Mucosa of gallbladder (tissue), 1 donor: ENCODE results near the gene VN1R2. TPM values are rescaled to one million over a fixed set of nuclear protein-coding genes. Genes with fewer than 3 reads are reported as not detected.
"Not testable (repeated sequence)": the region's sequence is repeated elsewhere in the genome, so short reads cannot be mapped to it uniquely, and the experiment has no call there.

Experiments
- DNase-seq: peaks from one replicate; pipeline ENCODE4 v3.0.0-alpha.2; 2020; ENCODE audit warnings: low spot score
- total RNA-seq: library from RNA; stranded (reverse); gene quantifications from one replicate; pipeline ENCODE4 v1.2.1, GENCODE V29; 2021
- donor health status: DM: no; HTN: no; CAD: no.

VN1R2 gene
- total RNA-seq: not detected

- not testable (repeated sequence) for DNase-seq
These were observed at the start of gene VN1R2 for GRCh38 chr19:53257715-53258342. Gene VN1R2, plus strand, starts transcription at chr19:53258292. Its CDS starts 84 bp downstream, at chr19:53258376.

- DNase-seq: not testable (repeated sequence)
These were observed 46.5 kb upstream of the VN1R2 start for GRCh38 chr19:53211554-53211953.

DNA sequence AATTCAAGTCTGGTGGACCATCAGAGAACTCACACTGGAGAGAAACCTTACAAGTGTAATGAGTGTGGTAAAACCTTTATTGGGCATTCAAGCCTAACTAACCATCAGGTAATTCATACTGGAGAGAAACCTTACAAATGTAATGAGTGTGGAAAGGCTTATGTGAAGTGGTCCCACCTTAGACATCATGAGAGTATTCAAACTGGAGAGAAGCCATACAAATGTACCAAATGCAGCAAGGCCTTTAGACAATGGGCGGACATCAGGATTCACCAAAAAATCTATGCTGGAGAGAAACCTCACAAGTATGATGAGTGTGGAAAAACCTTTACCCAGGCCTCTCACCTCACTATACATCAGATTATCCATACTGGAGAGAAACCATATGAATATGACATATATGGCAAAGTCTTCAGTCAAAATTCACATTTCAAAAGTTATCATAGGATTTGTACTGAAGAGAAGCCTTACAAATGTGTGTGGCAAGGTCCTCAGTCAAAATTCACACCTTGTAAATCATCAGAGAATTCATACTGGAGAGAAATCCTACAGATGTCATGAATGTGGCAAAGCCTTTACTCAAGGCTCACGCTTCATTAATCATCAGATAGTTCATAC lies 45.3 kb upstream of the VN1R2 start:
- DNase-seq: no peak

GRCh38 chr19:53222716-53223115 lies 35.4 kb upstream of the VN1R2 start:
- not testable (repeated sequence) for DNase-seq

DNA sequence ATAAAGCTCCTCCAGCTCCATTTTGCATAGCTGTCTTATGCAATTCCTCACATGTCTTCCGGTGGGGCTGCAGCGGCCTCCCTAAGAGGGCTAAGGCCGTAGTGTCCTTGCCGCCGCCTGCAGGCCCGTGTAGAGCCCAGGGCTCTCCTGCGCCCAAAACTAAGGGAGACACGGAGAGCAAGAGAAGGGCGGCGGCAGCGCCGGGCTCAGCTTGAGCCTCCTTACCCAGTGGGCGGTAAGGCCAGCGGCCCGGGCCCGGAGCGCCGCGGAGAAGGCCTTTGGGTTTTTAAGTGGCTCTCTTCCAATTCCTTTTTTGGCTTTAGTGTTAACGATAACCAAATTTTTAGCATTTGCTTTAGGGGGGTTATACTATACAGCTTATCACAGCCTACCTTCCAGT lies 33.5 kb upstream of the VN1R2 start:
- DNase-seq: no peak

DNA sequence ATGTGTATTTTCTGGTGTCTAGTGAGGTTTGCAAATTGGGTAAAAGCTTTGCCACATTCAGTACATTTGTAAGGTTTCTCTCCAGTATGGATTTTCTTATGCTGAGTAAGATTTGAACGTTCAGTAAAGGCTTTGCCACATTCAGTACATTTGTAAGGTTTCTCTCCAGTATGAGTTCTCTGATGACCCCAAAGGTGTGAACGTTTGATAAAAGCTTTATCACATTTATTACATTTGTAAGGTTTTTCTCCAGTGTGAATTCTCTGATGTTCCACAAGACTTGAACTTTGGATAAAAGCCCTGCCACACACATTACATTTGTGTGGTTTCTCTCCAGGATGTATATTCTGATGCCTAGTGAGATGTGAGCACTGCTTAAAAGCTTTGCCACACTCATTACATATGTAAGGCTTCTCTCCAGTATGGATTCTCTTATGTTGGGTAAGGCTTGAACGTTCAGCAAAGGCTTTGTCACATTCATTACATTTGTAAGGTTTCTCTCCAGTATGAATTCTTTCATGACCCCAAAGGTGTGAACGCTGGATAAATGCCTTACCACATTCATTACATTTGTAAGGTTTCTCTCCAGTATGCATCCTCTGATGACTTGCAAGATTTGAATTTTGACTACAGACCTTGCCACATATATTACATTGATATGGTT lies 20.8 kb upstream of the VN1R2 start:
- DNase-seq: no peak

- DNase-seq: no peak
These were observed 11.6 kb upstream of the VN1R2 start for GRCh38 chr19:53246498-53246897.

GRCh38 chr19:53254411-53255341 lies 3.4 kb upstream of the VN1R2 start, which contains the start of gene ZNF677:
Gene ZNF677, minus strand, starts transcription at chr19:53254873. Its CDS starts 3,323 bp downstream, at chr19:53251550.
- peak; percentile 91 for DNase-seq

GRCh38 chr19:53267623-53268022 lies 9.5 kb downstream of the VN1R2 start, which contains the start of gene VN1R4:
Gene VN1R4, minus strand, starts transcription at chr19:53267723. Its CDS starts 58 bp downstream, at chr19:53267665.
- not testable (repeated sequence) for DNase-seq

DNA sequence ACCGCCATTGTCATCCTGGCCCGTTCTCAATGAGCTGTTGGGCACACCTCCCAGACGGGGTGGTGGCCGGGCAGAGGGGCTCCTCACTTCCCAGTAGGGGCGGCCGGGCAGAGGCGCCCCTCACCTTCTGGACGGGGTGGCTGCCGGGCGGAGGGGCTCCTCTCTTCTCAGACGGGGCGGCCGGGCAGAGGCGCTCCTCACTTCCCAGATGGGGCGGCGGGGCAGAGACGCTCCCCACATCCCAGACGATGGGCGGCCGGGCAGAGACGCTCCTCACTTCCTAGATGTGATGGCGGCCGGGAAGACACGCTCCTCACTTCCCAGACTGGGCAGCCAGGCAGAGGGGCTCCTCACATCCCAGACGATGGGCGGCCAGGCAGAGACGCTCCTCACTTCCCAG lies 11.8 kb downstream of the VN1R2 start:
- DNase-seq: not testable (repeated sequence)

- no peak for DNase-seq
These were observed 14.0 kb downstream of the VN1R2 start for GRCh38 chr19:53272044-53272443.

DNA sequence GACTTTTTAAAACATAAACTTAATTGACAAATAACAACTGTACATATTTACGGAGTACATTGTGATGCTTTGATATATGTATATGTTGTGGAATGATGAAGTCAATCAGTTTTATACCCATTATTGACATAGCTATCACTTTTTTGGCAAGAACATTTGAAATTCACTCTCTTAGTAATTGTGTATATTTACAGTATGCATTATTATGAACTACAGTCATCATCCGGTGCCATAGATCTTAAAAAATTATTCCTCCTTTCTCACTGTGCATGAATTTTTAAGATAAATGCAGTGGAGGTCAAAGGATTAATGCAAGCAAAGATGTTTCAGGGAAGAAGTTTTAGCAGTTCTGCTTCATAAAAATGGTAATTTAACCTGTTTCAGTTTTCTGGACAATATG lies 17.4 kb downstream of the VN1R2 start:
- DNase-seq: no peak

- DNase-seq: not testable (repeated sequence)
These were observed 23.9 kb downstream of the VN1R2 start for GRCh38 chr19:53281947-53282346.

DNA sequence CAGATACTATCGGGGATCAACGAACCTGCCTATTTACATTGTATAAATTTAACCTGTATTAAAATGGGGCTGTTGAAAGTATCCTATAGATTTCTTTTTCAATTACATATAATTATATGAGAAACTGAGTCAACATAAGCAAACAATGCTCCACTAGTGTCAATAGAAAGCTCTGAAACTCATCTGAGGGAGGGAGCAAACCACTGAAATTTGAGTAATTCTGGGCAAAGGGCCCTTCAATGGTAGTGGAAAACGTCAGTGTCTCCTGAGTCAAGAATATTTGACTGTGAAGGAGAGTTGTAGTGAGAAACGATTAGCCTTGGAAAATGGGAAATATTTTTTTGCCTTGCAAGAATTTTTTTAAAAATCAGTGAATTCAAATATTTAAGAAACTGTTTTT lies 27.0 kb downstream of the VN1R2 start:
- DNase-seq: no peak

- no peak for DNase-seq
These were observed 32.9 kb downstream of the VN1R2 start for GRCh38 chr19:53290758-53291549.

DNA sequence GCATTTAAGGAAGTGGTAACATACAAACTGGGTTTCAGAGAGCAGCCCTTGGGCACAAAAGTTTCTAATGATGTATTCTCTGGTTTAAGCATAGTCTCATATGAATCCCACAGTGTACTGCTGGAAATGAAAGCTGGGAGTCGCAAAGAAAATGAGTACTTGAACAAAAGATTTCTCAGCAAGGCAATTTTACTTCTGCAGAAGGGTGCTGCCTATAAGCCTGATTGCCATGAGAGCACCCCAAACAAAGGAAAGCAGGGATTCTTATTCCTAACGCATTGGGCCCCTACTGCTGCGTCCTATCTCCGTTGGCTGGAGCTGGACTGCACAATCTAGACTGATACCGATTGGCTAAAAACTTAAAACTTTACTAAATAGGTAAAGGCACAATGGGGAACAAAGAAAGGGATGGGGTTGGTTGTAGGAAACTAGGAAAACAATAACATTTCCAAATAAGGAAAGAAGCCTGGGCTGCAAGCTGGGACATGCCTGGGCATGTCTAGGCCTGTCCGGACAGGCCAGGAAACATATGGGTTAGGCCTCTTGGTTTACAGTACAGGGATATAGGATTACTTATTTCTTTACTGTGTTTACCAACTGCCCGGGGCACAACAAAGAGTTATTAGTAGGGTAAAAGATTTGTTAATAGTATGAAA lies 36.8 kb downstream of the VN1R2 start:
- DNase-seq: no peak

GRCh38 chr19:53301341-53301740 lies 43.2 kb downstream of the VN1R2 start:
- not testable (repeated sequence) for DNase-seq

DNA sequence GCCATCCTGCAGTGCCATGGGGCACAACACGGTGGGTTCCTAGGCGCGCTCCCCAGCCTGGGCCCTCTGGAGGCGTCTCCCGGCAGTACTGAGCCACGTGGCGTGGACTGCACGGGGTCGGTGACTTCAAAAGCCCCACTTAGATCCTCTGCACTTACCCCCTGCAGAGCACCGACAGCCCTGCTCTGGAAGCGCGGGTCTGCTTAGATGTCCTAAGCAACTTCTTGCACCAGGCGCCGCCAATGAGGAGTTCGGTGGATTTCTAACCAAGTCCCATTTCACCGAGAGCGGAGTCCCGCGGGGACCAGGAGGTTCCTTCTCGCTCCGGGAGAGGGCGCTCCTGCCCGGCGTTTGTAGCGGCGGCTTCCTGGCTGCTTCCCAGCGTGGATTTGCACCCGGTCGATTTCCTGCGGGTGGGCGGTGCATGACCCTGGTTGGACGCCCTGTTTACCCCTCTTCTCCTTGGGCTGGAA lies 50.3 kb downstream of the VN1R2 start:
- DNase-seq: peak; percentile 15
